ENCODE results near the gene GMPS. TPM values are rescaled to one million over a fixed set of nuclear protein-coding genes. Genes with fewer than 3 reads are reported as not detected.

Gene GMPS
- total and polyA plus RNA-seq, 9 of the 15 experiments (the other 6 are each of a cell fraction or from before 2014, with no cell fraction given): 73.7 to 282 (median 156) TPM

- TF ChIP-seq ARID3B (CRISPR knock-in tag; IDR thresholded peaks at IDR 0.05; ENCODE audit: borderline replicate concordance) (no peak), ZKSCAN8 (CRISPR knock-in tag; IDR thresholded peaks at IDR 0.05) (no peak; the same call in 1 of the 2 replicates)
Observed at GRCh38 chr3:155854141-155854940, 16.1 kb upstream of the GMPS start, which contains the start of gene SLC33A1 (continued).

- no peaks in the 10 kb centered on the region for H3K9me1 ChIP-seq (ENCODE audit: control insufficient read depth, insufficient read depth, low read length)
- WGBS (ENCODE audit: insufficient coverage, low coverage, missing lambda C conversion rate): 3% methylated on average over 2 of the region's 2 CpGs
- H3K27ac ChIP-seq (ENCODE audit: extremely low read depth, low read depth, low read length): no peak overlapping the region
- H3K36me3 ChIP-seq (ENCODE audit: control insufficient read depth, insufficient read depth, low read length): no peaks in the 10 kb centered on the region
- CTCF ChIA-PET (ENCODE audit: low intra/inter-chr PET ratio): interaction anchor here (0.6 to 1.2 kb wide), 2 partner anchors 53 to 479 kb away, joined by 3 to 4 read pairs; partner anchors contain the start of gene C3orf33
- H3K4me2 ChIP-seq (ENCODE audit: insufficient read depth, low read length): no peak overlapping the region
- peak overlapping the region; percentile 66 for H2AFZ ChIP-seq (ENCODE audit: low read depth, low read length)
- no peaks in the 10 kb centered on the region for H3K9me3 ChIP-seq (replicated peaks; ENCODE audit: control insufficient read depth, insufficient read depth, low read depth, low read length)
- no peaks in the 10 kb centered on the region for H4K20me1 ChIP-seq (replicated peaks; ENCODE audit: control insufficient read depth, insufficient read depth, low read length)
- POLR2A ChIA-PET: no interaction called here
- H3K9ac ChIP-seq (ENCODE audit: insufficient read depth in 1 of 2, low read depth in 2 of 2, low read length in 2 of 2): no peak overlapping the region; a peak in 1 of 4 replicates
- ATAC-seq (peak; percentile 56), FAIRE-seq (no peak), DNase-seq (ENCODE audit: extremely low read depth in 1 of 4, low spot score in 3 of 4) (peak in 2 of 4 experiments; percentile 30 to 42)
- H3K27me3 ChIP-seq (ENCODE audit: control insufficient read depth in 2 of 2, insufficient read depth in 2 of 2, low read length in 2 of 2): no peaks in the 10 kb centered on the region
- in situ Hi-C loops (cut with MboI) (loop anchor here (25.0 kb wide), 2 partner anchors 498 to 1548 kb away; partner anchors contain the start of gene DHX36), intact Hi-C loops (cut with micrococcal nuclease) (loop anchor here (1.0 to 10.0 kb wide), 3 partner anchors 107 to 505 kb away; no protein-coding TSS in a partner anchor)
- BruUV-seq (replicated peaks): no TSS peak
- no peak overlapping the region for H3K4me3 ChIP-seq
- peaks cover 13 to 16% of the 10 kb centered on the region in 2 experiments; a peak in 3 of 5 replicates for H3K4me1 ChIP-seq (replicated peaks in 1 of 2; ENCODE audit: control insufficient read depth in 2 of 2, insufficient read depth in 2 of 2, low read length in 2 of 2)
- peaks cover 4% of the 10 kb centered on the region; the same call in 2 of the 3 replicates for H3K79me2 ChIP-seq (ENCODE audit: control insufficient read depth, insufficient read depth, low read length)
- TF ChIP-seq THRAP3 (IDR thresholded peaks at IDR 0.05; ENCODE audit: borderline replicate concordance) (0 out of 2 replicates have a peak, but pooled peaks have one; percentile 21), ARNT (IDR thresholded peaks at IDR 0.05) (peak in 1 of 2 experiments; percentile 51; a peak in 1 of 4 replicates), EP400 (IDR thresholded peaks at IDR 0.05) (no peak), ETV5 (CRISPR knock-in tag; IDR thresholded peaks at IDR 0.05; ENCODE audit: low read depth) (no peak), SMC3 (conservative IDR thresholded peaks at IDR 0.05; ENCODE audit: insufficient read depth, low read depth, low read length) (0 out of 2 replicates have a peak, but pooled peaks have one; percentile 18), DEAF1 (CRISPR knock-in tag; IDR thresholded peaks at IDR 0.05) (0 out of 2 replicates have a peak, but pooled peaks have one; percentile 23), OTX1 (CRISPR knock-in tag; IDR thresholded peaks at IDR 0.05) (no peak), ZNF75A (CRISPR knock-in tag; IDR thresholded peaks at IDR 0.05) (no peak), RAD21 (CRISPR knock-in tag; conservative IDR thresholded peaks at IDR 0.05 in 1 of 2, IDR thresholded peaks at IDR 0.05 in 1 of 2) (peak; percentile 70 to 80), CTCF (IDR thresholded peaks at IDR 0.05 in 2 of 3, conservative IDR thresholded peaks at IDR 0.05 in 1 of 3; ENCODE audit: insufficient read depth in 2 of 3, low read depth in 1 of 3, low read length in 3 of 3) (peak; percentile 30 to 73 (median 38); a peak in 4 of 6 replicates)
Observed at GRCh38 chr3:155859859-155860258, 10.6 kb upstream of the GMPS start.

All from K562 (cell line).